ENCODE data around the gene RNF227. TPM values are rescaled to one million over a fixed set of nuclear protein-coding genes. Genes with fewer than 3 reads are reported as not detected.

RNF227 gene
- total and polyA plus RNA-seq, 10 of the 15 experiments (the other 5 are each of a cell fraction or from before 2014, with no cell fraction given) = 0.49 to 5.0 (median 1.3) TPM

DNA sequence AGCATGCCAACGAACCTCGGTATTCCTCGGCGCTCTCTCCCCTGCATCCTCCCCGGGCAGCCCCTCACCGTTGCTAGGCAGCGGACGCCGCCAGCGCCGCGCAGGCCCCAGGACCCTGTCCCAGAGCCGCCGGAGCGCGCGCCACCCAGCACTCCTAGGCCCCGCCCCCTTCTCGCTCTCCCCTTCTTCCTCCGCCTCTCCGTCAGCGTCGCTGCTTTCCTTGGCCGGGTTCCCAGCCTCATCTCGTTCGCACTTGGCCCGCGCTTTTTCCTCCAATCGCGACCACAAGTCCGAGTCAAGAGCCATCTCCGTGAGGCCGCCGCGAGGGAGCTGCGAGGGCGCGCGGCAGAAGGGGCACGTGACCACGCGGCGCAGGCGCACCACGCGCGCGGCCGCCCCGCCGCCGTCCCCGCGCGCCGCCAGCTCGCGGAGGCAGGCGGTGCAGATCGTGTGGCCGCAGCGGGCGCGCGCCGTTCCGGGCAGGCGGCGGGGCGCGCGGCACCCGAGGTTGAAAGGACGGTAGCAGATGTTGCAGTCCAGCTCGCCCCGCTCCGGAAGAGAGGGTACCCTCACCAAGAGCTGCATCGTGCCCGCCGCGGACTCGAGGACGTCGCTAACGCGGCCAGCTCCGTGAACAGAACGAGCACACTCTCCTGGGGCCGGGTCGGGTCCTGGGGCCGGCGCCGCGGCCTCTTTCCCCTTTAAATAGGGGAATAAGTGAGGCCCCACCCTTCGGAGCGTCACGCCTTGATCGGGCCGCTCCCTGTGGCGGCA is at the start of gene RNF227 (continued):
- TF ChIP-seq, protein P1, sequence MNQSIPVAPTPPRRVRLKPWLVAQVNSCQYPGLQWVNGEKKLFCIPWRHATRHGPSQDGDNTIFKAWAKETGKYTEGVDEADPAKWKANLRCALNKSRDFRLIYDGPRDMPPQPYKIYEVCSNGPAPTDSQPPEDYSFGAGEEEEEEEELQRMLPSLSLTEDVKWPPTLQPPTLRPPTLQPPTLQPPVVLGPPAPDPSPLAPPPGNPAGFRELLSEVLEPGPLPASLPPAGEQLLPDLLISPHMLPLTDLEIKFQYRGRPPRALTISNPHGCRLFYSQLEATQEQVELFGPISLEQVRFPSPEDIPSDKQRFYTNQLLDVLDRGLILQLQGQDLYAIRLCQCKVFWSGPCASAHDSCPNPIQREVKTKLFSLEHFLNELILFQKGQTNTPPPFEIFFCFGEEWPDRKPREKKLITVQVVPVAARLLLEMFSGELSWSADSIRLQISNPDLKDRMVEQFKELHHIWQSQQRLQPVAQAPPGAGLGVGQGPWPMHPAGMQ (IDR thresholded peaks at IDR 0.05; ENCODE audit: borderline replicate concordance) = no peak
- TF ChIP-seq TAF1 (IDR thresholded peaks at IDR 0.05; ENCODE audit: borderline replicate concordance, low read depth, low read length) = 0 out of 2 replicates have a peak, but pooled peaks have one; percentile 37
- no peak for TF ChIP-seq SP1 (IDR thresholded peaks at IDR 0.05; ENCODE audit: low read depth, low read length)
- TF ChIP-seq, protein P2, sequence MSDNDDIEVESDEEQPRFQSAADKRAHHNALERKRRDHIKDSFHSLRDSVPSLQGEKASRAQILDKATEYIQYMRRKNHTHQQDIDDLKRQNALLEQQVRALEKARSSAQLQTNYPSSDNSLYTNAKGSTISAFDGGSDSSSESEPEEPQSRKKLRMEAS (IDR thresholded peaks at IDR 0.05; ENCODE audit: low read depth, low read length) = peak; percentile 97
- TF ChIP-seq, protein P3, sequence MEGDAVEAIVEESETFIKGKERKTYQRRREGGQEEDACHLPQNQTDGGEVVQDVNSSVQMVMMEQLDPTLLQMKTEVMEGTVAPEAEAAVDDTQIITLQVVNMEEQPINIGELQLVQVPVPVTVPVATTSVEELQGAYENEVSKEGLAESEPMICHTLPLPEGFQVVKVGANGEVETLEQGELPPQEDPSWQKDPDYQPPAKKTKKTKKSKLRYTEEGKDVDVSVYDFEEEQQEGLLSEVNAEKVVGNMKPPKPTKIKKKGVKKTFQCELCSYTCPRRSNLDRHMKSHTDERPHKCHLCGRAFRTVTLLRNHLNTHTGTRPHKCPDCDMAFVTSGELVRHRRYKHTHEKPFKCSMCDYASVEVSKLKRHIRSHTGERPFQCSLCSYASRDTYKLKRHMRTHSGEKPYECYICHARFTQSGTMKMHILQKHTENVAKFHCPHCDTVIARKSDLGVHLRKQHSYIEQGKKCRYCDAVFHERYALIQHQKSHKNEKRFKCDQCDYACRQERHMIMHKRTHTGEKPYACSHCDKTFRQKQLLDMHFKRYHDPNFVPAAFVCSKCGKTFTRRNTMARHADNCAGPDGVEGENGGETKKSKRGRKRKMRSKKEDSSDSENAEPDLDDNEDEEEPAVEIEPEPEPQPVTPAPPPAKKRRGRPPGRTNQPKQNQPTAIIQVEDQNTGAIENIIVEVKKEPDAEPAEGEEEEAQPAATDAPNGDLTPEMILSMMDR (IDR thresholded peaks at IDR 0.05 in 2 of 3, conservative IDR thresholded peaks at IDR 0.05 in 1 of 3; ENCODE audit: control insufficient read depth in 2 of 3, extremely low read depth in 1 of 3, insufficient read depth in 1 of 3, low read depth in 3 of 3, low read length in 3 of 3) = 0 out of 6 replicates have a peak, but pooled peaks of 1 of the 3 experiments have one; percentile 6
- TF ChIP-seq SIN3A (IDR thresholded peaks at IDR 0.05; ENCODE audit: low read depth, low read length) = peak; percentile 89
- TF ChIP-seq NBN (IDR thresholded peaks at IDR 0.05) = peak; percentile 51; the same call in 1 of the 2 replicates
- 0 out of 4 replicates have a peak, but pooled peaks of 1 of the 2 experiments have one; percentile 16 for TF ChIP-seq SRF (IDR thresholded peaks at IDR 0.05; ENCODE audit: low read depth in 2 of 2, low read length in 2 of 2)
- TF ChIP-seq TARDBP (IDR thresholded peaks at IDR 0.05; ENCODE audit: borderline replicate concordance) = 0 out of 2 replicates have a peak, but pooled peaks have one; percentile 49
- no peak for TF ChIP-seq CHD2 (IDR thresholded peaks at IDR 0.05; ENCODE audit: borderline replicate concordance, low read depth, low read length)
- TF ChIP-seq EGR1 (IDR thresholded peaks at IDR 0.05; ENCODE audit: borderline replicate concordance in 1 of 2, low read depth in 2 of 2, low read length in 2 of 2) = 0 out of 3 replicates have a peak, but pooled peaks of 1 of the 2 experiments have one; percentile 11
- no peak for TF ChIP-seq BRCA1 (IDR thresholded peaks at IDR 0.05; ENCODE audit: low read depth, low read length)
- TF ChIP-seq MEF2B (IDR thresholded peaks at IDR 0.05; ENCODE audit: partially characterized antibody, poor library complexity, severe bottlenecking) = no peak
- no peak for TF ChIP-seq ZNF384 (IDR thresholded peaks at IDR 0.05; ENCODE audit: borderline replicate concordance, low read depth, low read length)
- no peak for TF ChIP-seq MEF2A (IDR thresholded peaks at IDR 0.05; ENCODE audit: insufficient read depth, low read depth, low read length)
- TF ChIP-seq SMARCA5 (IDR thresholded peaks at IDR 0.05) = 0 out of 2 replicates have a peak, but pooled peaks have one; percentile 53
- no peak for TF ChIP-seq RCOR1 (conservative IDR thresholded peaks at IDR 0.05; ENCODE audit: low read depth, low read length)
- TF ChIP-seq KLF5 (IDR thresholded peaks at IDR 0.05; ENCODE audit: partially characterized antibody) = no peak
- TF ChIP-seq WRNIP1 (IDR thresholded peaks at IDR 0.05; ENCODE audit: borderline replicate concordance, low read depth, low read length) = no peak
- TF ChIP-seq NFYB (IDR thresholded peaks at IDR 0.05; ENCODE audit: insufficient read depth, low read depth, low read length) = peak; percentile 67; the same call in 1 of the 2 replicates
- TF ChIP-seq, protein P4, sequence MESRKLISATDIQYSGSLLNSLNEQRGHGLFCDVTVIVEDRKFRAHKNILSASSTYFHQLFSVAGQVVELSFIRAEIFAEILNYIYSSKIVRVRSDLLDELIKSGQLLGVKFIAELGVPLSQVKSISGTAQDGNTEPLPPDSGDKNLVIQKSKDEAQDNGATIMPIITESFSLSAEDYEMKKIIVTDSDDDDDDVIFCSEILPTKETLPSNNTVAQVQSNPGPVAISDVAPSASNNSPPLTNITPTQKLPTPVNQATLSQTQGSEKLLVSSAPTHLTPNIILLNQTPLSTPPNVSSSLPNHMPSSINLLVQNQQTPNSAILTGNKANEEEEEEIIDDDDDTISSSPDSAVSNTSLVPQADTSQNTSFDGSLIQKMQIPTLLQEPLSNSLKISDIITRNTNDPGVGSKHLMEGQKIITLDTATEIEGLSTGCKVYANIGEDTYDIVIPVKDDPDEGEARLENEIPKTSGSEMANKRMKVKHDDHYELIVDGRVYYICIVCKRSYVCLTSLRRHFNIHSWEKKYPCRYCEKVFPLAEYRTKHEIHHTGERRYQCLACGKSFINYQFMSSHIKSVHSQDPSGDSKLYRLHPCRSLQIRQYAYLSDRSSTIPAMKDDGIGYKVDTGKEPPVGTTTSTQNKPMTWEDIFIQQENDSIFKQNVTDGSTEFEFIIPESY (IDR thresholded peaks at IDR 0.05) = no peak

Measured in GM12878 (cell line).